NCI-H1092 treated with DMSO at 0.1 percent for 48 hours (cell line): ENCODE results near the gene NTNG1.

Experiments used
- DNase-seq: peaks from one replicate; lab custom pipeline; 2025; lab: John Stamatoyannopoulos, UW

The NTNG1 gene

DNA sequence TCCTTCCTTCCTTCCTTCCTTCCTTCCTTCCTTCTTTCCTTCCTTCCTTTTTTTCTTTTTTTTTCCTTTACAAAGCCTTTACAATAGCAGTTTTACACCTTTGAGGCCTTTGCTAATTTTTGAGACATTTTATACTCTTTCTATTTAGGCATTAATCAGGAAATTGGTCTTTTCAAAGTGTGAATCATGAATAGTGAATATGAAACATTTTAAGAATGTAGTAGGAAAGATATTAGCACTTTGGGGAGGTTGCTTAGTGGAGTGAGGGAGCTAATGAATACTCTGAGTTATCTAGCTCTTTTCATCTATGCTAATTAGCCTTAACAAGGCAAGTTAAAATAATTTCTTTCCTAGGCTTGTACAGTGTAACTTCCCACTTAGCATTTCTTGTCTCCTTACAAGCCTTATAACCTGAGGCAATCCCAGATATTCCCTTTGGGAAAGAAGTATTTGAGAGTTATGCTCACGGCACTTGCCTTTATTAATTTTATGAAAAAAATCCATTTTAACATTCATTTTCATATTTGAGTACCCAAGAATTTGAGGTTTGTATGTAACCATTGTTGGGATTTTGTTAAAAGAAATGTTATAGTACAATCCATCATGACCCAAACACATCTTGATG lies 122.6 kb downstream of the NTNG1 start:
- DNase-seq = no peak

DNA sequence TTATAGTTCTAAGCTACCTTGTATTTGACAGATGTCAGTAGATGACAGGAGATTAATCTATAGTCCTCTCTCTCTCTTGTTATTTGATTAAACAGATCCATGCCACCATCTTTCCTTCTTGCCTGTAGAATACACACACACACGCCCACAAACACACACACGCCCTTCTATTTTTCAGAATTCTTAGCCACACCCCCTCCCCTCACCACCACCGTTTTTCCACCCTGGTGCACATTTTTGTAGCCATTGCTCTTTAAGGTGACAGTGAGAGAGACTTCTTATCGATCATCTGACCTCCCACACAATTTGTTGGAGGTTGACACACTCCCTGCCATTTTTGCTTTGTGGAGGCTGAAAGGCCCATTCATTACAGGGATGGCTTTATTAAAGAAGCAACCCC lies 123.2 kb downstream of the NTNG1 start:
- no peak for DNase-seq

DNA sequence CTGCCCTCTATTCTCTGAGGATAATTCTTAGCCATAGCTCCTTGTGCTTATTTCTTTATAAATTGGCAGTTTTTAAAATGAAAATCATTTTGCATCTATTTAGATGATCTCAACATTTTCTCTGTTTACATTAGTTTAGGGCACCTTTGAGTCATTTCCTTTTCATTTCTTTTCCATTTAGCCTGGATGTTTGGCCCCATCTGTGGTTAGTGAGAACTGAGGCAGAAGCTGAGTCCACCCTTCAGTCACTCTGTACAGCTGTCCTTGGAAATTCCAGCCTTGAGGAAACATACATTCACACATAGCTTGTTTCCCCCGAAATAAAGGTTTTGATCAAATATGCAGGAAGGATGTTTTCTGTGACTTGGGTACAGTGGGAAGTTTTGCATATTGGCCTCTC lies 123.7 kb downstream of the NTNG1 start:
- no peak for DNase-seq

DNA sequence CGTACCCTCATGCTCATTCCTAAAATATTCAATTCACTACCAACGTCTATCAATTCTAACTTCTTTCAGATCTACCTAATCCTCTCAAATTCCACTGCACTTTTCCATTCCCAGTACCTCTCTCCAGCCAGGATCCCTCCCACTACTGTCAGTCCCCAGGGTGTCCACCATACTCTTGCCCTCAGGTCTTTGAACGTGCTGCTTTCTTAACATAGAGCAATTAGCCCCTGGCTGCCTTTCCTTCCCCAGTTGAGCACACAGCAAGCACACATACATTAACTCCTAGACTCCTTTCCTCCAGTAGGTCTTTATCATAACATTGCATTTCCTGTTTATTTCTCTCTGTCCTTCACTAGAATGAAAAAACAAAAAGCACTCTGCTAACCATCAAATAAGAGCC lies 126.7 kb downstream of the NTNG1 start:
- no peak for DNase-seq

DNA sequence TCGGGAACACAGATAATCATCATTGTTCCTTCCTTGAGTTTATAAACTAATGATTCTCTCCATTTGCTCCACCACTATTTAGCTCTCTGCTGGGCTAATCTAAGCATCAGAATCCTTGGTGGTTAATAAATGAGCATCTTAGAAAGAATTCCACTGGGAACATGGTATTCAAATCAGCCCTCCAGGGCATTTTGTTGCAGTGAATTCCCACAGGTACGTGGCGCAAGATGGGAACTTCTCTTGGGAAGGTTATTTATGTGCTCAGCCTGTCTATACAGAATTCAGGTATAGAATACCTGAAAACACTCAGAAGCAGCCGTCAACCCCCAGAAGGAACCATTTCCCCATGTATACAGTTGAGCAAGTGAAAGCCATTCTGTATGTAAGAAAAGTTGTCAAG lies 131.5 kb downstream of the NTNG1 start:
- DNase-seq = no peak

DNA sequence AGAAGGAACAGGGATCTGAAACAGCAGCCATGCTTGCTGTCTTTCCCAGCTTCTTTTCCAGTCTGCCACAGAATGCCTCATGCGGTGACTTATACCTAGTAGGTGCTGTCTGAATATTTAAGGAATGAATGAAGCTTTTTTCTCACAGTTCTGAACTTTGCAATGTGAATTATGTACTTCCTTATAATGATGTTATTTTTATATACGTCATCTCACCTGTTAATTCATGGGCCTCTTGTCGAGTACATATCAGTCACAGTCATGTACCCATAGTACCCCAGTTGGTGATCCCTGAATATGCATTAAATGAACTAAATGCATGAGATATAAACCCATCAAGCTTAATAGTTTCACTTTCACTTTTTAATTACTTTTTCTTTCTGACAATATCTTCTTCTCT lies 132.7 kb downstream of the NTNG1 start:
- no peak for DNase-seq

DNA sequence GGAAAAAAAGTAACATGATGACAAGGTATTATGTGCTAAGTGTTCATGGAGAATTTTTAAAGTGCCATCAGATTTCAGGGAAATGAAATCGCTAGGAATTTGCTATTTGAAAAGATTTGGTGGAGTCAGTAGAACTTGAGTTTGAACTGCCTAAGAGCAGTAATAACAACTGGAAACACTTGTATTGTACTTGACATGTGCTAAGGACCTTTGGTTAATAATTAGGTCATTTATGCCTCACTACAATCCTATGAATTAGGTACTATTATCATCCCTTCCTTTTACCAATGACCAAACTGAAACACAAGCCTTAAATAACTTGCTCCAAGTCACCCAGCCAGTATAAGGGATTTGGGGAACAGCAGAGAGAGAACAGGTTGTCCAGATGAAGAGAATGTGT lies 133.4 kb downstream of the NTNG1 start:
- no peak for DNase-seq

DNA sequence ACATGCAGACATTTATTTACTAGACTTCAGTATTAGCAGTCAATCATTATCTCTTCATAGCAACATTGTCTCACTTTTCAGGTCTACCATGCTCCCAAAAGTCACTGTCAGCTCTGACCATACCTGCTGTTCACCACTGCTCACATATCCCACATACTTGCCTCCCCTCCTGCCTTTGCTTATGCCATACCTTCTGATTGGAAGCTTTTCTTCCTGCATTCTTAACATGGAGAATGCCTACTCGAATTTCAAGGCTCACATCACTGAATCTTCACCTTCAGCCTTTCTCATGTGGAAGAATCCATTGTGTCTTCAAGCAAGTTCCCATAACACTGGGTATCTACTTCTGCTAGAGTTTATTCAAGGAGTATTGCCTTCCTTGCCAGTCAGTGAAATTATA lies 135.4 kb downstream of the NTNG1 start:
- DNase-seq = no peak

DNA sequence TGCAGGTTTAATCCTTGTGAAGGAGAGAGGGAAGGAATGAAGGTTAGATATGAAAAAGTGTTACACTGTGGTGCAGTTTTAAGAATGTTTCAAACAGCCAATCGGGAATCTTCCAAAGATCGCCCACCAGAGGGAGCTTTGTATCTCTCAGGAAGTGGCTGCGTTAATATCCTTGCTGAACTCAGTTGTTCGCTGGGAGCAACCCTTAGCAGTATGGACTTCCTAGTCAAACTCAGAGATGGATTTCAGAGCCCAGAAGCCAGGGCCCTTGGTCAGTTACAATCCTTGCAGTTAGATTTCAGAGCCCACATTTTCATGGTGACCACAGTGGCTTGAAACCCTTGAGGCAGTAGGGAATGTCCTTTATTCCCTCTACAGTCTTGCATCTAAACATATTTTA lies 136.2 kb downstream of the NTNG1 start:
- peak; percentile 67 for DNase-seq

DNA sequence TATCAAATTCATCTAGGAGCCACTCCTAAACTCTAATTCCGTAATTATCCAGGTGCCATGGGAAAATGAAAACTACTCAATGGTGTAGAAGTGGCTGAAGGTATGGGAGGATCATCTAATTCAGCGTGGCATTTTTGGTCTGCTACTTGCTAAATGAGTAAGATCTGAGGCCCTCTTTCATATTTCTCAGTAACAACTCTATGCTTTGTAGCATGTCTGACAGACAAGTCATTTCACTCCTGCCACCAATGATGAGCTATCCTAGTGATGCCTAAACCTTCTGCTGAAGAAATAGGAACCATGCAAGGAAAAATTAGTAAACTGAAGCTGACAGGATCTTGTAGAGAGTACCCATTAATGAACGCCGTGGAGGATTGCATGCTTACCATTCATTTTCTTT lies 145.3 kb downstream of the NTNG1 start:
- DNase-seq = no peak

DNA sequence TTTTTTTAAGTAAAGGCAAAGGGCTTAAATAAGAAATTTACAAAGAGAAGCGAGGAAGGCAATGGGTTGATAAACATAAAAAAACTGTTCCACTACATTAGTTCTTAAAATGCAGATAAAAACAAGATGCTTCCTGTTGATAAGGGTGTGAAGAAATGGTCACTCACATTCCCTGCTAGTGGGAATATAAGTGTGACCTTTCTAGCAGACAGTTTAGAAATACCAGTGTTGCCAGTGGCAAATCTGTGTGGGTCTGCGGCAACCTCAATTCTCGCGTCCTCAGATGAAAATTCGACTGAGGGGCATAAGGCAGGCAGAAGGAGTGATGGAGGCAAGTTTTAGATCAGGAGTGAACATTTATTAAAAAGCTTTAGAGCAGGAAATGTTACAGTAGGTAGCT lies 151.1 kb downstream of the NTNG1 start:
- no peak for DNase-seq

DNA sequence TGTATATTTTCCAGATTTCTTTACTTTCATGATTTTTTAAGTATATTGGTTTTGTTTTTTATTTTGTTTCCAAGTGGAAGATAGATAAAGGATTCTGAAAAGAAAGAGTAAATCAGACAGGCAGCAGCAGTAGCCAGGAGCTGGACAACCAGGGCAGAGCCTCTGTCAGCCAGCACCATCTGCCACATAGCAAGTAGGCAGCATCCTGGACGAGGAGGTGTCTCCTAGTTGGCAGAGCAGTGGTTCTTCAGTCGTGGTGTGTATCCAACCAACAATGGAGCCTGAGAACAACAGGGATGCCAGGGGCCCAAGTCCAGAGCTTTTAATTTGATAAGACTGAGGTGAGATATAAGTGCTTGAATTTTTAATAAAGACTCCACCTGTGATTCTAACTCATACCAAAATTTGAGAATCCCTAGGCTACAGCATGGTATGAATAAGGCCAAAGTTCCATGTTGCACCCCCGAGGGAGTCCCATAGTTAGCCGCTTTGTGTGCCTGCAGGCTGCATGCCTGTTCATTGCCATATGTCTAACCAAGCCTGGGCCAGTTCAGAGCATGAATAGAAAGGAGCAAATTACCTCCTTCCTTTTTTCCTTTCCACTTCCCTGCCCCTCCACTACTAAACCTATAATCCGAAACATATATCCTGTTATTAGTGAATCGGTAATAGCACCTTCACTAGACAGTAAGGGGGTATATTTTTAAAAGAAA lies 153.2 kb downstream of the NTNG1 start:
- no peak for DNase-seq

DNA sequence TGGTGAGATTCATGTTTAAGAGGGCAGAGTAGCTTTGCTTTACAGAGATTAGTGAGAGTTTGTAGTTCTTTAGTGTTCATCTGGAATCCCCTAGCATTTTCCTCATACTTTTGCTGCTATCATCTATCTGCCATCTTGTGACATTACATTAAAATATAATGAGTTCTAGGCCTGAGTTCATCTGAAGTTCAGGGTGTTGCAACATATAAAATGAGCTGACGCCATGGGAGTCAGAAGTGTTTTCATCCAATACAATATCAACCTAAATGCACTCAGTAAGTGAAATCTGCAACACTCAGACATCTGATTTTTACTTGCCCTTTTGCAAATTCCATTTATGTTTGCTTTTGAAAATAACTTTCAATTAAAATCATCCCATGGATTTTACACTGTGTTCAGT lies 153.8 kb downstream of the NTNG1 start:
- DNase-seq = no peak

DNA sequence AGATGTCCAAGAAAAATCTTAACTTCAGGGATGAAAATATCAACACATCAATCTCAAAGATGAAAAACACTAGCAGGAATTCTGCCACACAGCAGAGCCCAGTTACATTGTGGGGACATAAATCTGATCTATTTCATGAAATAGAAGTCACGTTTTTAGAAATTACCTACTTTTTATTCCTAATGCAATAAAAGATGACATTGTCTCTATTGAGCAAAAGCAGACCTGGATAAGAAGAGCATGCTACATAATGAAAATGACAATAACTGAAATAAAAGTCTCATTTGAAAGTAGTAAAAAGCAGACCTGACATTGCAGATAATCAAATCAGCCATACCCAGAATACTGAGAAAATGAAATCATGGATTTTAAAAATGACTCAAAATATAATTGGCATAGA lies 156.8 kb downstream of the NTNG1 start:
- DNase-seq = no peak

DNA sequence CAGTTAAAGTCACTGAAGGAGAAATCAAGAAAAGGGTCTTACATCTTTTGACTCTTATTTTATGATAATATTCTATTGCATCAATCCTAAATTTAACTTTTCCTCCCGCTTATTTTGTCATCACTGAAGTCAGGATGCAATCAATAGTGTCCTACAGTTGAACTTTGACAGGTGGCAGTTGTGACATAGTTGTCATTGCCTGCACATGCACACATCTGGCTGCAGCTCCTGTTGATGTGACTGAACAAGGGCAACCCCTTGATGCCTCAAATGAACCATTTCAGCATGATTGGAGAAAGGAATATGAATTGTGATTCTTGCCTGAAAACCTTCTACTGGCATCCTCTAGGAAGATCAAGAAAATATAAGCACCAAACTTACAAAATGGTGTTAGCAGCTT lies 157.7 kb downstream of the NTNG1 start:
- no peak for DNase-seq

DNA sequence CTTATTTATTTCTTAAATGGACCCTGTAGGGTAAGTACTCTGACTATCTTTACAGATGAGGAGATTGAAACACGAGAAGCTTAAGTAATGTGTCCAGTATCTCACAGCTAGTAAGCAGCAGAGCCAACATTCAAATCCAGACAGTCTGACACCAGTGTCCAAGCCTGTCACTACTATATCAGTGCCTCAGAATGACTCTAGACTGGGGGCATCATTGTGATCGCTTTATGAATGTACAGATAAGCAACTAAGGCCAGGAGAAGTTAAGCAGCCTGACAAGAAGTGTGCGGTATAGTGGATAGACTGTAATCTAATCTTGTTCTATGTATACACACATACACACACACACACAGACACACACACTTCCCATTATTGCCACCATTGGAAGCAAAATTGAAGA lies 158.7 kb downstream of the NTNG1 start:
- DNase-seq = no peak

DNA sequence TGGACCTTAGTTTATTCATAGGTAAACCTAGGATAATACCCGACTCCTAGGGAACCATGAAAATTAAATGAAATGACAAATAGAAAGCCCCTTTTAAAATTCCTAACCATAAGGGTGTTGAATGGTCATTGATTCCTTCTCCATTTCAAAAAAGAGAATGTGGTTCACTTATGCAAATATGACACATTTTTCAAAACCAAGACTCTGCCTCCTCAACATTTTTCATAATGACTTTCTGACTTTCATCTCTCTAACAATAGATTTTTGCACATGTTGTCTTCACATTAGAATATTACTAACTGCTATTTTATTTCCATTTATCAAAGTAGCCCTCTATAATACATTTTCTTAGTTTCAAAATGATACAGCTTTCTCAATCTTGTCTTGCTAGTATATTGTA lies 169.1 kb downstream of the NTNG1 start:
- DNase-seq = no peak

DNA sequence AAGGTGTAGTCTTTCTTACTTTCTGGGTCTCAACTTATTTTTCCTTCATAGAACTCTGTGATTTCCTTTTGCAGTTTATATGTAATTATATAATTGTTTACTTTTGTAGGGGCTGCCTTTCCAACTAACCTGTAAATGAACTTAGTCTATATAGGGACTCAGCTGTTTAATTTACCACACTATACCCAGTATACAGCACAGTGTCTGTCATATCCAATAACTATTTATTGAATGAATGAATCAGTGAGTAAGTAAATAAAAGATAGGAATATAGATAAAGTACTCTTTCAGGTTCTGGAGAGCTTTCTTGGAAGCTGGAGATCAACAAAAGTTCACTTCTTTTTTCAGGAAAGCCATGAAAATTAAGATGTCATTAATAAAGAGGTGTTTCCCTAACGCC lies 174.8 kb downstream of the NTNG1 start:
- DNase-seq = no peak

DNA sequence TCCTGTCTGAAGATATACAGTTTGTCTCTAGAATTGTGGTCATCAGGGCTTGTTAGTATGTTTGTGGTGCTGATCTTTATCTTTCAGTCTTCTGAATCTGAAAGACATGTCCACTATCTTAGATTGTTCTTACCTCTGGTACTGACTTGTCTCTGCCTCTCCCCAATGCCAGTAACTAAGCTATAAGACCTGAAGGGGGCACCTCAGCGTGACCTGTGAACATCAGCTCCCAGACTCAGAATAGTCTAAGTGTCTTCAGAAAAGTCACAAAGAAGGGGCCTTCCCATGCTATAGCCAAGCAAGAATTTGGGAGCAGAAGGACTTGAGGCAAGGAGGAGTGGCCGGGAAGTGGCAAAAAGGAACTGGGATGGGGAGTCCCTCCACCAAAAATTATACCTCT lies 178.1 kb downstream of the NTNG1 start:
- DNase-seq = no peak

DNA sequence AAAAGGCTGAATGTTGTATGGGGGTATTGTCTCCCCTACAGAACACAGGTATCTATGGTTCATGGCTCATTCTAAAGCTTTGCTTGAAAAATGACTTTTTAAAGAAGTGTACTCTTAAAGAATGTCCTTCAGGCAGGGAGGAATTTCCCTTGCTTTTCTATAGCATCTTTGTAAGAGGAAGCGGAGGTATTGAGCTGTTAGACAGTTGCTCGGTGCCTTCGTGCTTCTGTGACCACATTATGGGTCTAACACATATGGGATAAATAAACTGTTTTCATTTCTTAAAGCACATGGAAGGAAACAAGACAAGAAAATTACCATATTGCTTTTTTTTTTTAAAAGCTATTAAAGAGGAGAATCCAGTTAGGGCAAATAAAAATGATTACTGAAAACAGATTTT lies 182.9 kb downstream of the NTNG1 start:
- DNase-seq = no peak

DNA sequence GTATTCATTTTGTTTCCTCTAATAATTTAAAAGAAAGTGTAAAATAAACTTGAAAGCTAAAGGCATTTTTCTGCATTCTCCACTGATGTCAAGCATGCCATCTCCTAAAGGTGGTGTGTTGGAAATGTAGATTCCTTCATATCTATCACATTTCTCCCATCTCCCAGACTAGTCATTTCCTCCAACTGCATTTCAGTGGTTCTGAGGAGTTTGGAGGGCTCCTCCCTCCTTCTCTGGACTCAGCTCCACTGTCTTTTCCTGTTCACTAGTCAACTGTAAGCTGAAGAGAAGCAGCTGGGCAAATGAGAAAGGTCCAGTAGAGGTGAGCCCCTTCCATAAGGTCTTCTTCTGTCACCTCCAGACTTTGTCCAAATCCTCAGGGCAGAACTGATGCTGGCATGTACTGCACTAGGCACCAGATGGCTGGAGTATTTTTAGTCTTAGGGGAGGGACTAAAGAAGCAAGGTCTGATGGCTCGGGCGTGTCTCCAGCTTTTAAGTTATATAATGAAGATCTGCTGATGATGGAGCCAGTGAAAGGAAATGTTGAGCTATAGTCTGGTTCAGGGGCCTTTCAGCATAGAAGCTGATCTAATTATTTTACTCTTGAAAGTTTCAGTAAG lies 186.1 kb downstream of the NTNG1 start:
- no peak for DNase-seq

DNA sequence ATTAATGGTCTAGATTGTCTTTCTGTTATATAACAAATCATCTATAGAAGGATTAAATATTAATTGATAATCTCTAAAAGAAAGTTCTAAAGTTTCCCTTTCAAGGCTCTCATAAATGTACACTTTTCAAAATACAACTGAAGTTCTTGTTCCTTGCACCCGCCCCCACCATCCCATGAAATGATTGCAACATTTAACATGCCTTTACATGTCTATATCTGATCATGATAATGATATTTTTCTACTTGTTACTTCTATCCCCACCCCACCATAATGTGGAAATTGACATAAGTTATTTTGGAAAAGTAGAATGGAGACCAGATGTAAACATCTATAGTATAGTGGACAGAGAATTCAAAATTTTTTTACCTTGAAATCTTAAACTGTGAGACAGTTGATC lies 186.6 kb downstream of the NTNG1 start:
- no peak for DNase-seq

DNA sequence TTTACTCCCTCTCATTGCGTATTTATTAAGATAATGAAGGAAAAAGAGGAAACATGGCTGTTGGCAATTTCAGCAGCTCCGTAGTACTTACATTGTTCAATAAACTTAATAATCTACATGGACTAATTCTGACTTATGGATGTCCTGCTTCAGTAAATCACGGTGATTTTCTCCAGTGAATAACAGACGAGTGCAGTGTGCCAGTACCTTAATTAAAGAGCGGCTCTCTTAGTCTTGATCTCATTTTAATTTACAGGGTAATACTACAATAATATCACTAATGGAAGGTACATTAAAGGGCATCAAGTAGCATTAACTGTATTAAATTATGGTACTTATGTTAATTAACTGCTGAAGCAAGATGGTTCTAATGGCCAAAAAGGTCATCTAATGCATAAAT lies 187.2 kb downstream of the NTNG1 start:
- no peak for DNase-seq

DNA sequence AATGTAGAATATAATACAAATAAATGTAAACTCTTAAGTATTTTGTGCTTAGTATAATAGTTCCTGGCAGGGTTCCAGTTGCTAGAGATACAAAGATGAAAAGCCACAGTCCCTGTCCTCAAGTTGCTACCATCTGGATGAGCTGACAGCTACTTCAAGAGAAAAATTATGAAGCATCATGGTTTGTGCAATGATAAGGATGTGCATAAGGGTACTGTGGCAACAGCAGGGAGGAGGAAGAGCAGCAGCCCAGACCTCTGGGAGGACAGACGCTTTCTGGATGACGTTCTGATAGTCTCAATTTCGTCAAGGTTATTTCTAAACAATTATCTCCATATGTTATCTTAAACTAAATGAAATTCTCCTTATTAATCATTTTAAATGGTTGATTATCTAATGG lies 198.9 kb downstream of the NTNG1 start:
- DNase-seq = no peak
